GM18507 (cell line): Measurements from ENCODE around the gene RMI2.
A peak's percentile ranks its signal among the peaks of the same experiment; 100 is the strongest.
"Not testable (repeated sequence)": the region's sequence is repeated elsewhere in the genome, so short reads cannot be mapped to it uniquely, and the experiment has no call there.

ENCODE experiments used
- DNase-seq: peaks from one replicate; pipeline ENCODE4 v3.0.0; 2011; ENCODE audit warnings: low read depth; ENCODE audit not compliant: insufficient read length; ENCODE audit errors: extremely low spot score
- FAIRE-seq: peaks from 2 replicates; lab custom pipeline; 2011; peaks lifted over from hg19 to GRCh38; lab: Jason Lieb, UNC

Gene RMI2

GRCh38 chr16:11372073-11372828, 27.0 kb downstream of the RMI2 start:
- no peak for FAIRE-seq
- DNase-seq: no peak

- DNase-seq (no peak), FAIRE-seq (no peak)
These were observed 27.6 kb downstream of the RMI2 start for GRCh38 chr16:11372829-11373306.

- FAIRE-seq (no peak), DNase-seq (no peak)
These were observed 29.0 kb downstream of the RMI2 start for GRCh38 chr16:11374255-11374654.

GRCh38 chr16:11377154-11377553, 31.9 kb downstream of the RMI2 start:
- DNase-seq (no peak), FAIRE-seq (no peak)

GRCh38 chr16:11378951-11379350, 33.7 kb downstream of the RMI2 start:
- not testable (repeated sequence) for FAIRE-seq, DNase-seq

GRCh38 chr16:11379420-11379819, 34.2 kb downstream of the RMI2 start:
- no peak for DNase-seq
- FAIRE-seq: peak; percentile 83

GRCh38 chr16:11380836-11381235, 35.6 kb downstream of the RMI2 start:
- FAIRE-seq: no peak
- DNase-seq: no peak

GRCh38 chr16:11383481-11384183, 38.4 kb downstream of the RMI2 start:
- FAIRE-seq: no peak
- no peak for DNase-seq

GRCh38 chr16:11384184-11384955, 39.1 kb downstream of the RMI2 start:
- DNase-seq (no peak), FAIRE-seq (no peak)

GRCh38 chr16:11384956-11385586, 39.8 kb downstream of the RMI2 start:
- no peak for DNase-seq
- no peak for FAIRE-seq

GRCh38 chr16:11386054-11386680, 40.9 kb downstream of the RMI2 start:
- DNase-seq (no peak), FAIRE-seq (no peak)

- DNase-seq: no peak
These were observed 41.7 kb downstream of the RMI2 start for GRCh38 chr16:11386791-11387546.

GRCh38 chr16:11389083-11389482, 43.8 kb downstream of the RMI2 start:
- FAIRE-seq (no peak), DNase-seq (no peak)

More at GRCh38 chr16:11386791-11387546, 41.7 kb downstream of the RMI2 start:
- no peak for FAIRE-seq

GRCh38 chr16:11389631-11390565, 44.6 kb downstream of the RMI2 start:
- FAIRE-seq (no peak), DNase-seq (no peak)

- no peak for FAIRE-seq
- DNase-seq: no peak
These were observed 45.6 kb downstream of the RMI2 start for GRCh38 chr16:11390573-11391495.

- DNase-seq (no peak), FAIRE-seq (no peak)
These were observed 46.3 kb downstream of the RMI2 start for GRCh38 chr16:11391576-11391975.
